ENCODE measurements around the gene TSPAN1.
A peak's percentile ranks its signal among the peaks of the same experiment; 100 is the strongest.

Gene TSPAN1

GRCh38 chr1:46171351-46171750 lies 3.5 kb upstream of the TSPAN1 start:
- H3K36me3 ChIP-seq = no peaks in the 10 kb centered on the region
- peak overlapping the region in 6 of 10 experiments; percentile 7 to 49 (median 19); a peak in 7 of 20 replicates for H3K4me3 ChIP-seq
- no peaks in the 10 kb centered on the region for H3K9me3 ChIP-seq (replicated peaks in 1 of 11)
- H3K27ac ChIP-seq = peak overlapping the region in 9 of 11 experiments; percentile 24 to 56 (median 47); a peak in 15 of 22 replicates
- peaks cover 9 to 16% (median 13%) of the 10 kb centered on the region in 11 experiments; a peak in 14 of 22 replicates for H3K27me3 ChIP-seq
- H3K4me2 ChIP-seq = peak overlapping the region; percentile 71 to 97 (median 90)
- H3K9ac ChIP-seq = peak overlapping the region in 7 of 11 experiments; percentile 9 to 50 (median 36); a peak in 7 of 22 replicates
- H4K20me1 ChIP-seq = no peaks in the 10 kb centered on the region
- no peak for TF ChIP-seq Cebpa-rat (IDR thresholded peaks at IDR 0.05)
- H3K4me1 ChIP-seq = peaks cover 50 to 82% (median 56%) of the 10 kb centered on the region in 10 experiments

- Histone ChIP-seq H4K20me1 (no peaks in the 10 kb centered on the region), H3K27ac (peak overlapping the region in 9 of 11 experiments; percentile 24 to 56 (median 47); a peak in 15 of 22 replicates), H3K4me2 (peak overlapping the region; percentile 71 to 97 (median 90)), H3K9ac (peak overlapping the region in 7 of 11 experiments; percentile 9 to 50 (median 36); a peak in 7 of 22 replicates), H3K27me3 (peaks cover 4 to 11% (median 8%) of the 10 kb centered on the region in 11 experiments; a peak in 14 of 22 replicates), H3K9me3 (replicated peaks in 1 of 11) (no peaks in the 10 kb centered on the region), H3K4me3 (peak overlapping the region in 4 of 10 experiments; percentile 7 to 49 (median 30); a peak in 3 of 20 replicates), H3K36me3 (no peaks in the 10 kb centered on the region), H3K4me1 (peaks cover 49 to 81% (median 56%) of the 10 kb centered on the region in 10 experiments)
- no peak for TF ChIP-seq Cebpa-rat (IDR thresholded peaks at IDR 0.05)
These were observed 3.0 kb upstream of the TSPAN1 start for GRCh38 chr1:46171871-46172270.

- Histone ChIP-seq H3K36me3 (no peaks in the 10 kb centered on the region), H3K4me1 (peaks cover 44 to 77% (median 53%) of the 10 kb centered on the region in 10 experiments), H3K9me3 (replicated peaks in 1 of 11) (no peaks in the 10 kb centered on the region), H3K4me2 (peak overlapping the region; percentile 64 to 97 (median 90); a peak in 21 of 22 replicates), H3K27me3 (peaks cover 0 to 6% (median 3%) of the 10 kb centered on the region in 11 experiments; a peak in 13 of 22 replicates), H4K20me1 (no peaks in the 10 kb centered on the region), H3K9ac (peak overlapping the region in 1 of 11 experiments; percentile 50; a peak in 1 of 22 replicates), H3K4me3 (no peak overlapping the region), H3K27ac (peak overlapping the region in 1 of 11 experiments; percentile 47; a peak in 1 of 22 replicates)
- TF ChIP-seq Cebpa-rat (IDR thresholded peaks at IDR 0.05) = no peak
These were observed 2.6 kb upstream of the TSPAN1 start for GRCh38 chr1:46172321-46172720.

- Histone ChIP-seq H3K4me2 (peak overlapping the region; percentile 50 to 97 (median 90)), H3K27ac (no peak overlapping the region), H3K9me3 (replicated peaks in 1 of 11) (no peaks in the 10 kb centered on the region), H3K9ac (no peak overlapping the region), H3K27me3 (no peaks in the 10 kb centered on the region), H3K4me3 (no peak overlapping the region), H3K4me1 (peaks cover 42 to 74% (median 54%) of the 10 kb centered on the region in 10 experiments), H4K20me1 (no peaks in the 10 kb centered on the region), H3K36me3 (no peaks in the 10 kb centered on the region)
- TF ChIP-seq Cebpa-rat (IDR thresholded peaks at IDR 0.05) = no peak
These were observed 1.5 kb upstream of the TSPAN1 start for GRCh38 chr1:46173361-46173856.

- peak overlapping the region in 5 of 11 experiments; percentile 8 to 39 (median 21); a peak in 5 of 22 replicates for H3K4me2 ChIP-seq
- H3K4me1 ChIP-seq = peaks cover 44 to 74% (median 54%) of the 10 kb centered on the region in 10 experiments
- H3K9me3 ChIP-seq (replicated peaks in 1 of 11) = no peaks in the 10 kb centered on the region
- no peak overlapping the region for H3K9ac ChIP-seq
- no peak for TF ChIP-seq Cebpa-rat (IDR thresholded peaks at IDR 0.05)
- H4K20me1 ChIP-seq = no peaks in the 10 kb centered on the region; a peak in 1 of 22 replicates
- no peak overlapping the region for H3K4me3 ChIP-seq
- no peaks in the 10 kb centered on the region for H3K36me3 ChIP-seq
- no peak overlapping the region for H3K27ac ChIP-seq
- H3K27me3 ChIP-seq = no peaks in the 10 kb centered on the region
These were observed 356 bp downstream of the TSPAN1 start for GRCh38 chr1:46175243-46175642.

- TF ChIP-seq Cebpa-rat (IDR thresholded peaks at IDR 0.05) = no peak
- peaks cover 36 to 63% (median 44%) of the 10 kb centered on the region in 10 experiments for H3K4me1 ChIP-seq
These were observed 1.5 kb downstream of the TSPAN1 start, which contains the start of gene P3R3URF for GRCh38 chr1:46176211-46176865. TSS of gene P3R3URF (minus strand) at chr1:46176488. CDS start at chr1:46176471, 17 bp downstream.

GRCh38 chr1:46179138-46180081 lies 4.5 kb downstream of the TSPAN1 start:
- H3K4me2 ChIP-seq = peak overlapping the region in 9 of 11 experiments; percentile 5 to 76 (median 47); a peak in 14 of 22 replicates
- no peaks in the 10 kb centered on the region for H3K36me3 ChIP-seq
- peak overlapping the region in 1 of 11 experiments; percentile 11; a peak in 2 of 22 replicates for H3K27ac ChIP-seq
- no peaks in the 10 kb centered on the region for H3K9me3 ChIP-seq (replicated peaks in 1 of 11)
- no peak for TF ChIP-seq Cebpa-rat (IDR thresholded peaks at IDR 0.05)
- peaks cover 22 to 58% (median 29%) of the 10 kb centered on the region in 10 experiments for H3K4me1 ChIP-seq
- H4K20me1 ChIP-seq = no peaks in the 10 kb centered on the region; a peak in 2 of 22 replicates
- H3K27me3 ChIP-seq = no peaks in the 10 kb centered on the region
- H3K4me3 ChIP-seq = no peak overlapping the region
- peak overlapping the region in 3 of 11 experiments; percentile 20 to 39 (median 27); a peak in 3 of 22 replicates for H3K9ac ChIP-seq

More at GRCh38 chr1:46176211-46176865, 1.5 kb downstream of the TSPAN1 start, which contains the start of gene P3R3URF:
- Histone ChIP-seq H3K36me3 (no peaks in the 10 kb centered on the region), H3K27me3 (no peaks in the 10 kb centered on the region), H3K9me3 (replicated peaks in 1 of 11) (no peaks in the 10 kb centered on the region), H3K4me2 (peak within 1 kb of the TSS; percentile 38 to 78 (median 54)), H3K27ac (peak within 1 kb of the TSS in 1 of 11 experiments; percentile 5; a peak in 2 of 22 replicates), H3K4me3 (no peak within 1 kb of the TSS), H3K9ac (no peak within 1 kb of the TSS), H4K20me1 (no peaks in the 10 kb centered on the region; a peak in 1 of 22 replicates)

GRCh38 chr1:46180082-46180616 lies 5.3 kb downstream of the TSPAN1 start:
- Histone ChIP-seq H3K4me1 (peaks cover 22 to 54% (median 29%) of the 10 kb centered on the region in 10 experiments), H3K9me3 (replicated peaks in 1 of 11) (no peaks in the 10 kb centered on the region), H3K27ac (no peak overlapping the region), H3K27me3 (no peaks in the 10 kb centered on the region), H3K9ac (no peak overlapping the region), H3K4me3 (no peak overlapping the region), H3K36me3 (no peaks in the 10 kb centered on the region), H3K4me2 (no peak overlapping the region; a peak in 1 of 22 replicates), H4K20me1 (no peaks in the 10 kb centered on the region; a peak in 2 of 22 replicates)
- TF ChIP-seq Cebpa-rat (IDR thresholded peaks at IDR 0.05) = no peak

Data from BLaER1 treated with 17β-estradiol and CSF1 and Interleukin-3, amounts not matched to agents 10 nM and 100 nM (cell line).